SH-SY5Y (cell line): ENCODE measurements around the gene GADD45GIP1.

Experiments used
- GATA2 ChIP-seq: IDR thresholded peaks from 2 replicates; pipeline ENCODE4 v1.6.1; 2011; ENCODE audit warnings: mild to moderate bottlenecking, low read depth, low read length
- GATA3 ChIP-seq: IDR thresholded peaks from 2 replicates; pipeline ENCODE4 v1.6.1; 2011; ENCODE audit warnings: low read depth, mild to moderate bottlenecking, low read length, moderate library complexity

DNA sequence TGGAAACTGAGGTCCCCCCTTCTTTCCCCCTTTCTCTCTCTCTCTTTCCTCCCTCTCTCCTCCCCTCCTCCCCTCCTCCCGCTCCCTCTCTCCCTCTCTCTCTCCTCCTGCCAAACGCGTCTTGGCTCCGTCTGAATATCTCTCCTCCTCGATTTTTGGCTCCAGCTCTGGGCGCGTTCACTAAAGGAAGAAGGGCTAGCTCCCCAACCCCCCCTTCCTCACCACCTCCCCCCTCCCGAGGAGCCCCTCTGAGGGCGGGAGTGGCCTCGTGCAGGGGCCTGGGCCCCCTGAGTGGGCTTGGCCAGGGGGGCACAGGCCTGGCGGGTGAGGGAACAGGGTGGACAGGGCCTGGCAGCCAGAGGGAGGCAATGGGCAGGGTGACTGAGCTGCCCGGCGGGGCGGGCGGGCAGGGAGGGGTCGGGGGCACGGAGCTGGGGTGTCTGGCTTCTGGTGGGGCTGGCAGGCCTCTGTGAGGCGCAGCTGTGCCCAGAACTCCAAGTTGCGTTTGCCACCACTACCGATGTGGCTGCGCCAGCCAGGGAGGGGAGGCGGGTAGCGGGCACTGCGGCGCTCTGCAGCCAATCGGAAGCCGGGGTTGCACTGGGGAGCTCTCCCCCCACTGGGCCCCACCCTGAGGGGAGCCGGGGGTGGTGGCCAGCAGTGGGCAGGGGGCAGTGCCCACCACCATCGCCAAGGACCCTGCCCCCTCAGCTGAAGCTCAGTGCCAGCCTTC, 45.3 kb upstream of the GADD45GIP1 start:
- TF ChIP-seq GATA3 (no peak), GATA2 (no peak)
